ENCODE data around the gene TGM1.

DNA sequence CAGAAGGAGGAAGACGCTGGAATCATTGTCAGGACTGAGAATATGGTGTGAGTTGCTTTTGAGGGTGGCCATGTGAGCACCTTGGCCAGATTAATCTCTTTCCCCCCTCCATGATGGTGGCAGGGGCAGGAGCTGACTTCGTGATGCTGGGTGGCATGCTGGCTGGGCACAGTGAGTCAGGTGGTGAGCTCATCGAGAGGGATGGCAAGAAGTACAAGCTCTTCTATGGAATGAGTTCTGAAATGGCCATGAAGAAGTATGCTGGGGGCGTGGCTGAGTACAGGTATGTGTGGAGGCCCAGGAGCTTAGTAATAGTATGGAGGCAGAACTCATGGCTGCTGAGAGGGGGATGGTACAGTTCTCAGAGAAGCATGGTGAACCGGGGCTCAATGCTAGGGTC is 24.9 kb downstream of the TGM1 start:
- TF ChIP-seq, protein P1, sequence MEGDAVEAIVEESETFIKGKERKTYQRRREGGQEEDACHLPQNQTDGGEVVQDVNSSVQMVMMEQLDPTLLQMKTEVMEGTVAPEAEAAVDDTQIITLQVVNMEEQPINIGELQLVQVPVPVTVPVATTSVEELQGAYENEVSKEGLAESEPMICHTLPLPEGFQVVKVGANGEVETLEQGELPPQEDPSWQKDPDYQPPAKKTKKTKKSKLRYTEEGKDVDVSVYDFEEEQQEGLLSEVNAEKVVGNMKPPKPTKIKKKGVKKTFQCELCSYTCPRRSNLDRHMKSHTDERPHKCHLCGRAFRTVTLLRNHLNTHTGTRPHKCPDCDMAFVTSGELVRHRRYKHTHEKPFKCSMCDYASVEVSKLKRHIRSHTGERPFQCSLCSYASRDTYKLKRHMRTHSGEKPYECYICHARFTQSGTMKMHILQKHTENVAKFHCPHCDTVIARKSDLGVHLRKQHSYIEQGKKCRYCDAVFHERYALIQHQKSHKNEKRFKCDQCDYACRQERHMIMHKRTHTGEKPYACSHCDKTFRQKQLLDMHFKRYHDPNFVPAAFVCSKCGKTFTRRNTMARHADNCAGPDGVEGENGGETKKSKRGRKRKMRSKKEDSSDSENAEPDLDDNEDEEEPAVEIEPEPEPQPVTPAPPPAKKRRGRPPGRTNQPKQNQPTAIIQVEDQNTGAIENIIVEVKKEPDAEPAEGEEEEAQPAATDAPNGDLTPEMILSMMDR (conservative IDR thresholded peaks at IDR 0.05 in 1 of 2, IDR thresholded peaks at IDR 0.05 in 1 of 2; ENCODE audit: low read depth in 1 of 2, low read length in 2 of 2), result no peak
- no peak for TF ChIP-seq EZH2 (IDR thresholded peaks at IDR 0.05; ENCODE audit: low read length, missing control alignments)
